ENCODE measurements around the gene SEPHS2. TPM values are rescaled to one million over a fixed set of nuclear protein-coding genes. Genes with fewer than 3 reads are reported as not detected.
A peak's percentile ranks its signal among the peaks of the same experiment; 100 is the strongest.
"Not testable (repeated sequence)": the region's sequence is repeated elsewhere in the genome, so short reads cannot be mapped to it uniquely, and the experiment has no call there.

The SEPHS2 gene
- total and polyA plus RNA-seq, 2 donors: 7.1 to 45.8 TPM

DNA sequence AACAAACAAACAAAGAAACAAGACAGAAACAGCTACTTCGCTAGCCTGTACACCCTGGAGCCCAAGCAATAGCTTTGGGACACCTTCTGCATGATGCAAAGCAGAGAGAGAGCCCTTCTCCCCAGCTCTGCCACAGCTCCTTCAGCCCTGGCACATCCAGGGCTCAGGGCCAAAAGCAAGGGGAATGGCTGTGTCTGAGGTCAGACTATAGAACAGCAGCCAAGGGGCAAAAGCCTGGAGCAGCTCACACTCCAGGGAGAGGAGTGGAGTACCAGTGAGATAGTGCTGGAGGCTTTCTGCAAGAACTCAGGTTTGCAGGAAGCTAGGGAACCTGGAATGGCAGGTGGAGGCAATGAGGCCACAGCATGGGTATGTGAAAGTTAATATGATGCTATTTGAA lies 11.6 kb upstream of the SEPHS2 start:
- no peak overlapping the region for H3K4me3 ChIP-seq (ENCODE audit: low read depth, low read length)
- no peak overlapping the region for H3K27ac ChIP-seq (ENCODE audit: low read depth)
- H3K4me1 ChIP-seq (ENCODE audit: insufficient read depth): no peaks in the 10 kb centered on the region
- no peaks in the 10 kb centered on the region for H3K36me3 ChIP-seq (ENCODE audit: insufficient read depth)
- DNase-seq (ENCODE audit: extremely low spot score): no peak
- 95% methylated on average over 1 of the region's 1 CpG for WGBS

DNA sequence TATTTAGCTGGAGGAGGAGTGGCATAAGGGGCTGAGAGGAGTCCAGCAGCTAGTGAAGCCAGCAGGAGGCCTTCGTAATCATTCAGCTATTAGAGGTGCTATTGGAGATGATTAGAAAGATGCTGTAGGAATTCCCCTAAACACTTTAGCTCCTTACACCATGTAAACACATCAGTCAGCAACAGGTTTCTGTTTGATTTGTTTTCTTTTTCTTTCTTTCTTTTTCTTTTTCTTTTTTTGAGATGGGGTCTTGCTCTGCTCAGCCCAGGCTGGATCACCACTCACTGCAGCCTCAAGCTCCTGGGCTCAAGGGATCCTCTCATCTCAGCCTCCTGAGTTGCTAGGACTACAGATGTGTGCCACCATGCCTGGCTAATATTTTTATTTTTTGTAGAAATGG lies 10.6 kb upstream of the SEPHS2 start:
- no peak overlapping the region for H3K27ac ChIP-seq (ENCODE audit: low read depth)
- no peaks in the 10 kb centered on the region for H3K4me1 ChIP-seq (ENCODE audit: insufficient read depth)
- no peak overlapping the region for H3K4me3 ChIP-seq (ENCODE audit: low read depth, low read length)
- 87% methylated on average over 1 of the region's 1 CpG for WGBS
- no peaks in the 10 kb centered on the region for H3K36me3 ChIP-seq (ENCODE audit: insufficient read depth)
- no peak for DNase-seq (ENCODE audit: extremely low spot score)

- WGBS: 57% methylated on average over 20 of the region's 20 CpGs
- not testable (repeated sequence) for H3K4me3 ChIP-seq (ENCODE audit: low read depth, low read length); DNase-seq (ENCODE audit: extremely low spot score); H3K36me3 ChIP-seq (ENCODE audit: insufficient read depth); H3K4me1 ChIP-seq (ENCODE audit: insufficient read depth); H3K27ac ChIP-seq (ENCODE audit: low read depth)
Measured at GRCh38 chr16:30452709-30453580, 7.3 kb upstream of the SEPHS2 start.

DNA sequence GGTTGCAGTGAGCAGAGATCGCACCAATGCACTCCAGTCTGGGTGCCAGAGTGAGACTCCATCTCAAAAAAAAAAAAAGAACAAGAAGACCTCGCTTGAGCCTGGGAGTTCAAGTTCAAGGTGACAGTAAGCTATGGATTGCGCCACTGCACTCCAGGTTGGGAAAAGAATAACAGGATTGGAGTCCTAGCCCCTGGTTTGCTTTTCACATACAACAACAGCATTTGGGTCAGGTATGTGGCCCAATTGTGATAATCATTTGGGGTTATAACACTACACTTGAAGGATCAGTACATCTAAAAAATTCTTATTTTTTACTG lies 3.4 kb upstream of the SEPHS2 start:
- H3K27ac ChIP-seq (ENCODE audit: low read depth): no peak overlapping the region
- no peaks in the 10 kb centered on the region for H3K4me1 ChIP-seq (ENCODE audit: insufficient read depth)
- H3K36me3 ChIP-seq (ENCODE audit: insufficient read depth): no peaks in the 10 kb centered on the region
- WGBS: 92% methylated on average over 3 of the region's 3 CpGs
- DNase-seq (ENCODE audit: extremely low spot score): no peak
- no peak overlapping the region for H3K4me3 ChIP-seq (ENCODE audit: low read depth, low read length)

DNA sequence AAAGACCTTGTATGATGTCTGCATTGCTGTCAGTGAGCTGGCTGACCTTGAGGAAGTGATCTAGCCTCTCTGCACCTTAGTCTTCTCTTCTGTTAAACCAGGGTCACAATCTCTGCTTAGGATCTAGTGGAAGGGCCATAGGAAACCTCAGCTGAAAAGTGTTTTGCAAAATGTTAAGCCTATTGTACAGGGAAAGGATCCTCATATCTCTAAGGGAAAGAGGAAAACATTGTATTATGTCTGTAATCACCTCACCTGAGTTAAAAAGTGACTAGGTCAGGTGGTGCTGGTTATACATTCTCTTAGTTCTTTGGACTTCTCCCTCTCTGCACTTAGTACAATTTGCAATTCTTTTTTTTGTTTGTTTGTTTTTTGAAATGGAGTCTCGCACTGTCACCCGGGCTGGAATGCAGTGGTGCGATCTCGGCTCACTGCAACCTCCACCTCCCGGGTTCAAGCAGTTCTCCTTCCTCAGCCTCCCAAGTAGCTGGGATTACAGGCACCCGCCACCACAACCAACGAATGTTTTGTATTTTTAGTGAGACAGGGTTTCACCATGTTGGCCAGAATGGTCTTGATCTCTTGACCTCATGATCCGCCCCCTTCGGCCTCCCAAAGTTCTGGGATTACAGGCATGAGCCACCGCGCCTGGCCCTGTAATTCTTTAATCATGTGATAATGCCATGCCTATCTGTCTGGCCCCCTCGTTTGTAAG lies 2.0 kb upstream of the SEPHS2 start:
- Histone ChIP-seq H3K4me1 (ENCODE audit: insufficient read depth) (no peaks in the 10 kb centered on the region), H3K4me3 (ENCODE audit: low read depth, low read length) (no peak overlapping the region), H3K27ac (ENCODE audit: low read depth) (no peak overlapping the region), H3K36me3 (ENCODE audit: insufficient read depth) (no peaks in the 10 kb centered on the region)
- no peak for DNase-seq (ENCODE audit: extremely low spot score)
- WGBS: 80% methylated on average over 12 of the region's 12 CpGs

DNA sequence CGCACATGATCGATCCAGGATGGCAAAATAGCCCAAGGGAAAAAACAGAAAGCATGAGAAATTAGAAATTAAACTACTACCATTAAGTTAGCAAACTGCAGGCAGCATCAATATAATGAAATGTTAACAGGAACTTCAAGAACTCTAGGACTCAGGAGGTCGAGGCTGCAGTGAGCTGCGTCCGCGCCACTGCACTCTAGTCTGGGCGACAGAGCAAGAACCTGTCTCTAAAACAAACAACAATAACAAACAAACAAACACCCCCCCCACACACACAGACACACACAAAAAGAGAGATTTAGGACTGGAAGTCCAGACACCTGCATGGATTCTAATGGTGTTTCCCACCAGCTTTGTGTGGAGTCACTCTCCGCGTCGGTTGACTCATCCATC lies 525 bp upstream of the SEPHS2 start:
- H3K4me3 ChIP-seq (ENCODE audit: low read depth, low read length): no peak overlapping the region
- H3K4me1 ChIP-seq (ENCODE audit: insufficient read depth): no peaks in the 10 kb centered on the region
- no peak for DNase-seq (ENCODE audit: extremely low spot score)
- no peak overlapping the region for H3K27ac ChIP-seq (ENCODE audit: low read depth)
- WGBS: 82% methylated on average over 10 of the region's 10 CpGs
- no peaks in the 10 kb centered on the region for H3K36me3 ChIP-seq (ENCODE audit: insufficient read depth)

DNA sequence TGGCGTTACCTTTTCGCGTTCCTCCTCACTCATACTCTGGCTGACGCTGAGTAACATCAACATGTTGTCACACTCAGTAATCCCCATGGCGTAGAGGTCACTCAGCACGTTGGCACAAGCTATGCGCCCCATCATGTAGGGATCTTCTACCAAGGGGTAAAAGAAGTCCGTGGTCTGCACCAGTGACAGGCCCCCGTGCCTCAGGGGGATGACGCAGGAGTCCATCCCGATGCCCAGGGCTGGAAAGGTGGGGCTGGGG lies 596 bp downstream of the SEPHS2 start:
- no peak for DNase-seq (ENCODE audit: extremely low spot score)
- no peaks in the 10 kb centered on the region for H3K36me3 ChIP-seq (ENCODE audit: insufficient read depth)
- peak overlapping the region; percentile 71 for H3K4me3 ChIP-seq (ENCODE audit: low read depth, low read length)
- WGBS: 28% methylated on average over 11 of the region's 11 CpGs
- peak overlapping the region; percentile 67 for H3K27ac ChIP-seq (ENCODE audit: low read depth)
- H3K4me1 ChIP-seq (ENCODE audit: insufficient read depth): no peaks in the 10 kb centered on the region

DNA sequence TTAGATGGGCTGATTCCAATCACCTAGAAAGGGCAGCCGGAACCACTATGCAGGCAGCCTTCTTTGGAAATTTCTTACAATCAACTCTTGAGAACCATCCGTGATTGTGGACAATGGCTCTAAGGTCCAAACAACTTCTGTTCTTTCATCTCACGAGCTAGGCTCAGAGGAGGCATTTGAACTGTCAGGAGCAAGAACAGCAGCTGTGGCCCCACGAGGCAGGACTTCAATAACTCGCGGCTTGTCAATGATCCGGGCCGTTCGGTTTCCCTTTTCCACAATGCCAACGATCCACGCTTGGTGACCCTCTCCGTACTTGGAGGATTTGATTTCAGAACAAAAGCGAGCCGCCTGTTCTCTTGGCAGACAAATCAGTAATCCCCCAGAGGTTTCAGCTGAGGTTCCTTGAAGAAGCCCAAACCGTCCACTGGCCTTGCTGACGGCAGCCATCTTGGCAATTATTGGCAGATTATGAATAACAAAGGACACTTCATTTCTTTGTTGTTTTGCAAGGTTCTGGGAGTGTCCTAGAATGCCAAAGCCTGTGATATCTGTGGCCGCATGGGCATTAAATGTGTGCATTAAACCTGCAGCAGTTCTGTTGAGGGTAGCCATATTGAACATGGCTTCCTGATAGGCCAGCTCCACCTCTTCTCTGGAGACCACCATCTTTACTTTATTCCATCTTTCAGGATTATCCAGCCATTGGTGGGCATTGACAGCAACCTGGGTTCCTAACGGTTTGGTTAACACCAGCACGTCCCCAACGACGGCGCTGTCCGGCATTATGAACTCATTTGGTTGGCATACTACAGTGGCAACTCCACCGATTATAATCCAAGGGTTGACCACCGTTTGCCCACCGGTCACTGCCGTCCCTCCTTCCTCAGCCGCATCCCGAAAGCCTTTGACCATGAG lies 1.2 kb downstream of the SEPHS2 start:
- Histone ChIP-seq H3K27ac (ENCODE audit: low read depth) (no peak overlapping the region), H3K36me3 (ENCODE audit: insufficient read depth) (no peaks in the 10 kb centered on the region), H3K4me1 (ENCODE audit: insufficient read depth) (no peaks in the 10 kb centered on the region), H3K4me3 (ENCODE audit: low read depth, low read length) (peak overlapping the region; percentile 71)
- WGBS: 95% methylated on average over 29 of the region's 29 CpGs
- no peak for DNase-seq (ENCODE audit: extremely low spot score)

GRCh38 chr16:30443631-30444030 lies 2.0 kb downstream of the SEPHS2 start:
- no peaks in the 10 kb centered on the region for H3K36me3 ChIP-seq (ENCODE audit: insufficient read depth)
- WGBS: 92% methylated on average over 2 of the region's 2 CpGs
- DNase-seq (ENCODE audit: extremely low spot score): no peak
- H3K4me1 ChIP-seq (ENCODE audit: insufficient read depth): no peaks in the 10 kb centered on the region
- no peak overlapping the region for H3K27ac ChIP-seq (ENCODE audit: low read depth)
- H3K4me3 ChIP-seq (ENCODE audit: low read depth, low read length): no peak overlapping the region

DNA sequence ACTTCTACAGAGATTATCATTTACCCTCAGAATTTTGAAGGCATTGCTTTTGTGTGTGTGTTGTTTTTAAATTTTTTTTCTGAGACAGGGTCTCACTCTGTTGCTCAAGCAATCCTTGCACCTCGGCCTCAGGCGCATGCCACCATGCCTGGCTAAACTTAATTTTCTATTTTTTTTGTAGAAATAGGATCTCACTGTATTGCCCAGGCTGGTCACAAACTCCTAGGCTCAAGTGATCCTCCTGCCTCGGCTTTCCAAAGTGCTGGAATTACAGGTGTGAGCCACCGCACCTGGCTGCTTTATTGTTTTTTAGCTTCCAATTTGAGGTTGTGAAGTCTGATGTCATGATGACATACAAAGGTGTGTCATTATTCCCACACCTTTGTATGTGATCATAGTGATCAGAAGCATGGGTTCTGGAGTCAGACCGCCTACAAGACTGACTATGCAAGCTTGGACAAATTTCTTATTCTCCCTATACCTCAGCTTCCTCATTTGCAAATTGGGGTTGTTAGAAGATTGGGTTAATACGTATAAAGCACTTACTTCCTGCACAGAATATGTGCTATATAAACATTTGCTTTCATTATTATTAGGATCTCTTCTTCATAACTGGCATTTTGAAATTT lies 5.8 kb downstream of the SEPHS2 start:
- WGBS: 79% methylated on average over 6 of the region's 6 CpGs

GRCh38 chr16:30438835-30439234 lies 6.8 kb downstream of the SEPHS2 start:
- DNase-seq (ENCODE audit: extremely low spot score): no peak
- H3K4me3 ChIP-seq (ENCODE audit: low read depth, low read length): no peak overlapping the region
- 91% methylated on average over 5 of the region's 5 CpGs for WGBS
- no peak overlapping the region for H3K27ac ChIP-seq (ENCODE audit: low read depth)
- no peaks in the 10 kb centered on the region for H3K36me3 ChIP-seq (ENCODE audit: insufficient read depth)
- no peaks in the 10 kb centered on the region for H3K4me1 ChIP-seq (ENCODE audit: insufficient read depth)

More for the DNA sequence above, 5.8 kb downstream of the SEPHS2 start:
- Histone ChIP-seq H3K27ac (ENCODE audit: low read depth) (no peak overlapping the region), H3K4me1 (ENCODE audit: insufficient read depth) (no peaks in the 10 kb centered on the region), H3K36me3 (ENCODE audit: insufficient read depth) (no peaks in the 10 kb centered on the region), H3K4me3 (ENCODE audit: low read depth, low read length) (no peak overlapping the region)
- no peak for DNase-seq (ENCODE audit: extremely low spot score)

- no peak for DNase-seq (ENCODE audit: extremely low spot score)
- Histone ChIP-seq H3K27ac (ENCODE audit: low read depth) (no peak overlapping the region), H3K36me3 (ENCODE audit: insufficient read depth) (no peaks in the 10 kb centered on the region), H3K4me3 (ENCODE audit: low read depth, low read length) (no peak overlapping the region), H3K4me1 (ENCODE audit: insufficient read depth) (no peaks in the 10 kb centered on the region)
- 60% methylated on average over 3 of the region's 3 CpGs for WGBS
Measured at GRCh38 chr16:30437511-30438046, 8.1 kb downstream of the SEPHS2 start.

DNA sequence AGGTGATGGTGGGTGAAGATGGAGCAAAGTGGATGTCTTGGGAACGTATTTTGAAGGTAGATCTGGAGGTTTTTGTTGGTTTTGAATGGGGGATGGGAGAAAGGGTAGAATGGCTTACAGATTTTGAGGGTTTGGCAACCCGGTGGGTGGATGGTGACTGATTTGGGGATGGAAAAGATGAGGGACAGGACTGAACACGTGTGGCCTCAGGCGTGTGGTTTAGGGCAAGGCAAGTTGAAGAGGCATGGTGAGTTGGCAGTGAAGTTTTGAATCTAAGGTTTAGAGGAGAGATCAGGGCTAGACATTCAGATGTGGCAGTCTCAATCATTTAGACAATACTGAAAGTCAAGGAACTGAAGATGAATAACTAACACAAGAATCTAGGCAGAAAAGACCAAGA lies 10.8 kb downstream of the SEPHS2 start:
- no peak for DNase-seq (ENCODE audit: extremely low spot score)
- Histone ChIP-seq H3K27ac (ENCODE audit: low read depth) (no peak overlapping the region), H3K4me1 (ENCODE audit: insufficient read depth) (no peaks in the 10 kb centered on the region), H3K4me3 (ENCODE audit: low read depth, low read length) (no peak overlapping the region), H3K36me3 (ENCODE audit: insufficient read depth) (no peaks in the 10 kb centered on the region)
- 72% methylated on average over 4 of the region's 4 CpGs for WGBS

Data from urinary bladder (tissue), 4 donors.